Stimulated activated CD8-positive, alpha-beta memory T cell treated with anti-CD3 and anti-CD28 coated beads, Interleukin-4, amount 100 ng/mL, for 4 hours (primary cell): ENCODE results near the gene INSM1.

Source experiments
- DNase-seq, 2 donors: peaks; one replicate each; pipeline ENCODE4 v3.0.0-alpha.2; 2020; ENCODE audit warnings: low read depth in 2 of 2, low spot score in 1 of 2

The INSM1 gene

GRCh38 chr20:20417876-20418676 lies 50.2 kb downstream of the INSM1 start:
- DNase-seq = no peak
